Epithelial cell of proximal tubule (primary cell): Measurements from ENCODE around the gene NCKAP5. TPM values are rescaled to one million over a fixed set of nuclear protein-coding genes. Genes with fewer than 3 reads are reported as not detected.
"Not testable (repeated sequence)": the region's sequence is repeated elsewhere in the genome, so short reads cannot be mapped to it uniquely, and the experiment has no call there.

Source experiments
- DNase-seq: peaks from one replicate; pipeline ENCODE4 v3.0.0-alpha.2; 2011; ENCODE audit warnings: low read depth
- H3K4me3 ChIP-seq: 2 replicates; pipeline ENCODE4 v1.5.1; 2011; ENCODE audit warnings: low read depth, mild to moderate bottlenecking, low read length
- CTCF ChIP-seq: conservative IDR thresholded peaks from 2 replicates; pipeline ENCODE4 v1.5.1; 2012; ENCODE audit warnings: low read depth, mild to moderate bottlenecking, low read length
- total RNA-seq: library from RNA; depleted of rRNA; stranded (reverse); fragments of >200 nt; gene quantifications from 2 replicates; pipeline ENCODE4 v1.2.3, GENCODE V29; 2015

Gene NCKAP5
- total RNA-seq, 1 donor from 2014 or later = 0.69 TPM

DNA sequence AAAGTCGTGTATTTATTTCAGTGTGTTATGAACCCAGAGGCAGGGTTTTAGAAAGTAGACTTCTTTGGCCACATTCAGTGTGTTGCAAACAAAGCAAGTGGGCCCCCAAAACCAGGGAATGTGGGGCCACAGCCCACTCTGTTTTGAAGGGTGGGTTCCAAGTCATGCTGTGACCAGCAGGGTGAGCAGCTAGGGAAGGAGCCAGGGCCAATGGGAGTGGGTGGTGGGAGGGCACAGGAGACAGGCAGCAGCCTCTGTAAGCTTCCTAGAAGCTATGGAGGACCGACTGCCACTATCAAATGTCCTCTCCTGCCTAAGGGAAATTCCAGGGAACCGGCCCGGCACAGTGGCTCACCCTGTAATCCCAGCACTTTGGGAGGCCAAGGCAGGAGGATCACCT, 847.9 kb downstream of the NCKAP5 start:
- no peak for DNase-seq
- H3K4me3 ChIP-seq = no peak overlapping the region
- no peak for TF ChIP-seq CTCF

- TF ChIP-seq CTCF = no peak
Measured at GRCh38 chr2:132719480-132719879, 848.8 kb downstream of the NCKAP5 start.

DNA sequence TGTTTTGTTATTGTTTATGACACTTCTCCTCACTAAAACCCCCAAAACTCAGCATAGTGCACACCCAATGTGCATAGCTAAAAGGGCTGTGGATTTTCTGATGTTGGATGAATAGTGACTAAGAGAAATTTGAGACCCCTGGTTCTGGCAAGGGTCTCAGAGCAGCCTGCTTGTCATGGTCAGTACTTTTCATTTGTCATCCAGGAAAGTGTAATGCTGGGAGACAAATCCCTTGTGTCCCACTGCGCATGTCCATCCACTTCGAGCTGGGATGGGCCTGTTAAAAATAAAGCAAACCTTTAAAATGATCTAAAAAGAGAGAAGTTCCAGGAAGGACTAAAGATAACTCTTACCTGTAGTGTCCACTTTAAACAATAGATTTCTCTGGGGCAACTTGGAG, 851.3 kb downstream of the NCKAP5 start:
- TF ChIP-seq CTCF = no peak
- H3K4me3 ChIP-seq = no peak overlapping the region
- DNase-seq = no peak

More at GRCh38 chr2:132719480-132719879, 848.8 kb downstream of the NCKAP5 start:
- no peak for DNase-seq
- H3K4me3 ChIP-seq = no peak overlapping the region

GRCh38 chr2:132715386-132716351, 852.6 kb downstream of the NCKAP5 start:
- DNase-seq = no peak
- no peak for TF ChIP-seq CTCF
- H3K4me3 ChIP-seq = no peak overlapping the region

DNA sequence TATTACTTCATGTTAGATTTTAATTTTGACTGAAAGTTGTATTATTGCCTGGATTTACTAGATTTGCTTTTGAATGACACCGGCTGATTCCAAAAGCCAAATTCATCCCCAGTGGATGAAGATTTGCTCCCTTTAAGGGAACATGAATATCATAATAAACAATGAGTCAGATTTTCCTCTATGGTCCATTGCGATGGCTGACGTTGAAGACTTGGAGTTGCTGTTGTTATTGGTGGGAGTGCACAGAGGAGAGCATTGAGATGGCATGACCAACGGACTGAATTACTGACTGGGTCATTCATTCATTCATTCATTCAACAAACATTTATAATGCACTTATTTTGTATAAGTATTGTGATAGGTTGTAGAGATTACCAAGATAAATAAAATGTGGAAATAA, 864.9 kb downstream of the NCKAP5 start:
- TF ChIP-seq CTCF = no peak
- no peak for DNase-seq
- H3K4me3 ChIP-seq = no peak overlapping the region

DNA sequence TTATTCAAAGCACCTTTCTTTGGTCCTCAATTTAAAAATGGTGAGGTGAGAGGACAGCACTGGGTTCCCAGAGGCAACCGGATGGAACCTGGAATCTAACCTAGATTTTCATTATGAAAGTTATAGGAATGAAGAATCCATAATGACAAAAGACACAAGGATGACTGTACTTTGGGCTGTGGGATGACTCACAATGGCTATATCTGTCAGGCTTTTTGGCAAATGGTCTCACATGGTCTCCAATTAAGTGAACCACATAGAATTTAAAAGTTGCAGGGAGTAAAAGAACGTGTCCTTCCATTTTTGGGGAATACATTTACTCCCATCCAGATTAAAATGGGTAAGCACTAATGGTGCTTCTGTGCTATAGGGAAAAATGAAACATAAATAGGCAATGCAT, 866.5 kb downstream of the NCKAP5 start:
- no peak overlapping the region for H3K4me3 ChIP-seq
- no peak for DNase-seq
- no peak for TF ChIP-seq CTCF

DNA sequence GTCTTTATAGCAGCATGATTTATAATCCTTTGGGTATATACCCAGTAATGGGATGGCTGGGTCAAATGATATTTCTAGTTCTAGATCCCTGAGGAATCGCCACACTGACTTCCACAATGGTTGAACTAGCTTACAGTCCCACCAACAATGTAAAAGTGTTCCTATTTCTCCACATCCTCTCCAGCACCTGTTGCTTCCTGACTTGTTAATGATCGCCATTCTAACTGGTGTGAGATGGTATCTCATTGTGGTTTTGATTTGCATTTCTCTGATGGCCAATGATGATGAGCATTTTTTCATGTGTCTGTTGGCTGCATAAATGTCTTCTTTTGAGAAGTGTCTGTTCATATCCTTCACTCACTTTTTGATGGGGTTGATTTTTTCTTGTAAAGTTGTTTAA, 868.5 kb downstream of the NCKAP5 start:
- not testable (repeated sequence) for DNase-seq, H3K4me3 ChIP-seq

DNA sequence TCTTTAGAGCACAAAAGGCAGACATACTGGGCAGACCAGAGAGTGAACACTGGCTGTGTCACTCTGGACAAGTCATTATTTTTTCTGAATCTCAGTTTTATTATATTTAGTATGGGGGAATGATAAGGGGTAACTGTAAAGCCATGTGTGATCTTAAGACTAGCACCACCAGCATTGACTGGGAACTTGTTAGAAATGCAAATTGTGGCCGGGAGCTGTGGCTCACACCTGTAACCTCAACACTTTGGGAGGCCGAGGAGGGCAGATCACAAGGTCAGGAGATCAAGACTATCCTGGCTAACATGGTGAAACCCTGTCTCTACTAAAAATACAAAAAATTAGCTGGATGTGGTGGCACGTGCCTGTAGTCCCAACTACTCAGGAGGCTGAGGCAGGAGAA, 869.9 kb downstream of the NCKAP5 start:
- not testable (repeated sequence) for H3K4me3 ChIP-seq, DNase-seq
